KMS-11 (cell line): ENCODE results near the gene LMOD2.

Experiments
- H2AFZ ChIP-seq: fragments of 200-600 bp; sonication (generic); 2 replicates; pipeline ENCODE4 v1.6.1; 2016; ENCODE audit warnings: antibody characterized with exemption, mixed run types, low read depth
- H3K27ac ChIP-seq: fragments of 200-600 bp; sonication (generic); 2 replicates; pipeline ENCODE4 v1.6.1; 2016; ENCODE audit warnings: mild to moderate bottlenecking, mixed run types
- H3K27me3 ChIP-seq: fragments of 200-600 bp; sonication (generic); 2 replicates; pipeline ENCODE4 v1.6.1; 2017; ENCODE audit warnings: mild to moderate bottlenecking, low read depth, mixed run types, moderate library complexity; ENCODE audit not compliant: insufficient read depth
- H3K36me3 ChIP-seq: fragments of 200-600 bp; sonication (generic); 2 replicates; pipeline ENCODE4 v1.6.1; 2017; ENCODE audit warnings: mild to moderate bottlenecking, mixed run types; ENCODE audit not compliant: insufficient read depth
- H3K4me1 ChIP-seq: fragments of 200-600 bp; sonication (generic); 2 replicates; pipeline ENCODE4 v1.6.1; 2016; ENCODE audit warnings: mild to moderate bottlenecking, low read depth, mixed run types; ENCODE audit not compliant: poor library complexity, severe bottlenecking
- H3K4me2 ChIP-seq: fragments of 200-600 bp; sonication (generic); 2 replicates; pipeline ENCODE4 v1.7.0; 2016; ENCODE audit warnings: mild to moderate bottlenecking, mixed run types
- H3K4me3 ChIP-seq: fragments of 200-600 bp; sonication (generic); IDR thresholded peaks from 2 replicates; pipeline ENCODE4 v1.6.1; 2017; ENCODE audit warnings: low read depth, low read length, mixed read lengths; ENCODE audit not compliant: insufficient read depth
- H3K79me2 ChIP-seq: fragments of 200-600 bp; sonication (generic); 2 replicates; pipeline ENCODE4 v1.6.1; 2016; ENCODE audit warnings: low read depth, mixed run types; ENCODE audit not compliant: insufficient read depth
- H3K9ac ChIP-seq: fragments of 200-600 bp; sonication (generic); 2 replicates; pipeline ENCODE4 v1.6.1; 2016; ENCODE audit warnings: mild to moderate bottlenecking, mixed run types
- H4K20me1 ChIP-seq: fragments of 200-600 bp; sonication (generic); 2 replicates; pipeline ENCODE4 v1.6.1; 2016; ENCODE audit warnings: mild to moderate bottlenecking, mixed run types; ENCODE audit not compliant: insufficient read depth
- CTCF ChIP-seq: fragments of 200-600 bp; sonication (generic); conservative IDR thresholded peaks from 2 replicates; pipeline ENCODE4 v1.6.1; 2017; ENCODE audit warnings: low read depth, mild to moderate bottlenecking, antibody characterized with exemption, low read length, moderate library complexity, mixed read lengths

The LMOD2 gene

GRCh38 chr7:123660514-123661354, 5.1 kb downstream of the LMOD2 start:
- Histone ChIP-seq H2AFZ (no peak overlapping the region), H3K27me3 (no peaks in the 10 kb centered on the region), H4K20me1 (no peaks in the 10 kb centered on the region), H3K79me2 (no peaks in the 10 kb centered on the region), H3K36me3 (no peaks in the 10 kb centered on the region), H3K4me2 (no peak overlapping the region), H3K4me3 (no peak overlapping the region), H3K4me1 (no peaks in the 10 kb centered on the region), H3K9ac (no peak overlapping the region), H3K27ac (no peak overlapping the region)
- no peak for TF ChIP-seq CTCF

- H3K27ac ChIP-seq: no peak overlapping the region
- TF ChIP-seq CTCF: no peak
- no peaks in the 10 kb centered on the region for H3K27me3 ChIP-seq
- H3K4me1 ChIP-seq: no peaks in the 10 kb centered on the region
- H3K36me3 ChIP-seq: no peaks in the 10 kb centered on the region
- H2AFZ ChIP-seq: no peak overlapping the region
- no peaks in the 10 kb centered on the region for H4K20me1 ChIP-seq
- H3K4me3 ChIP-seq: no peak overlapping the region
- no peak overlapping the region for H3K4me2 ChIP-seq
- H3K79me2 ChIP-seq: no peaks in the 10 kb centered on the region
- H3K9ac ChIP-seq: no peak overlapping the region
Observed at GRCh38 chr7:123661765-123662164, 6.1 kb downstream of the LMOD2 start.

- no peaks in the 10 kb centered on the region for H3K36me3 ChIP-seq
- no peak for TF ChIP-seq CTCF
- H3K4me1 ChIP-seq: no peaks in the 10 kb centered on the region
- H2AFZ ChIP-seq: no peak overlapping the region
- H4K20me1 ChIP-seq: no peaks in the 10 kb centered on the region
- H3K9ac ChIP-seq: no peak overlapping the region
- no peak overlapping the region for H3K4me2 ChIP-seq
- H3K4me3 ChIP-seq: no peak overlapping the region
- no peaks in the 10 kb centered on the region for H3K27me3 ChIP-seq
- no peak overlapping the region for H3K27ac ChIP-seq
- H3K79me2 ChIP-seq: no peaks in the 10 kb centered on the region
Observed at GRCh38 chr7:123662293-123662692, 6.6 kb downstream of the LMOD2 start.

- Histone ChIP-seq H3K4me2 (no peak overlapping the region), H3K4me3 (no peak overlapping the region), H4K20me1 (no peaks in the 10 kb centered on the region), H3K79me2 (no peaks in the 10 kb centered on the region), H3K27me3 (no peaks in the 10 kb centered on the region), H3K36me3 (no peaks in the 10 kb centered on the region), H3K27ac (no peak overlapping the region), H2AFZ (no peak overlapping the region), H3K9ac (no peak overlapping the region), H3K4me1 (no peaks in the 10 kb centered on the region)
- no peak for TF ChIP-seq CTCF
Observed at GRCh38 chr7:123662755-123663154, 7.1 kb downstream of the LMOD2 start.
